A549 (cell line): ENCODE measurements around the gene PRSS27. TPM values are rescaled to one million over a fixed set of nuclear protein-coding genes. Genes with fewer than 3 reads are reported as not detected.

Source experiments
- ATAC-seq, 2 experiments: fragments of 200-7000 bp in 1 of 2; fragments of >200 bp in 1 of 2; cut with Nextera tagmentation in 1 of 2; cut with Tn5 transposase in 1 of 2; 3 replicates each; pipeline versions ENCODE4 v1.8.0 to v1.9.1; 2018 to 2020; ENCODE audit warnings: mild to moderate bottlenecking in 1 of 2, moderate library complexity in 1 of 2
- CTCF ChIA-PET: fragments of 300-600 bp; sonication (Branson Sonifier 250); formaldehyde crosslinking; extraction: SDS; loops from one replicate; lab custom pipeline; 2021; ENCODE audit warnings: antibody characterized with exemption, inconsistent platforms; lab: Yijun Ruan, JAX
- POLR2A ChIA-PET: fragments of 350-600 bp; formaldehyde crosslinking; extraction: SDS; loops from one replicate; lab custom pipeline; 2021; ENCODE audit warnings: antibody characterized with exemption, inconsistent platforms; lab: Yijun Ruan, JAX
- DNase-seq, 2 experiments: peaks; one replicate each; pipeline versions ENCODE4 v3.0.0 to v3.0.0-alpha.2; 2011 to 2016; ENCODE audit warnings: low read depth in 1 of 2, low spot score in 1 of 2
- FAIRE-seq: peaks from 2 replicates; lab custom pipeline; 2011; peaks lifted over from hg19 to GRCh38; lab: Jason Lieb, UNC
- H3K27ac ChIP-seq, 2 experiments: fragments of >200 bp; sonication (Bioruptor Twin); formaldehyde crosslinking; 3 replicates each; pipeline ENCODE4 v1.5.1; 2016 to 2017
- H3K4me1 ChIP-seq: fragments of >200 bp; sonication (Bioruptor Twin); formaldehyde crosslinking; 3 replicates; pipeline ENCODE4 v1.6.1; 2016
- H3K4me2 ChIP-seq: fragments of >200 bp; sonication (Bioruptor Twin); formaldehyde crosslinking; 3 replicates; pipeline ENCODE4 v1.6.1; 2016
- H3K4me3 ChIP-seq: fragments of >200 bp; sonication (Bioruptor Twin); formaldehyde crosslinking; 3 replicates; pipeline ENCODE4 v1.5.1; 2016
- H3K9me3 ChIP-seq: fragments of >200 bp; sonication (Bioruptor Twin); formaldehyde crosslinking; 3 replicates; pipeline ENCODE4 v1.6.1; 2016
- CBX2 ChIP-seq: fragments of 200-600 bp; sonication (generic); IDR thresholded peaks from 2 replicates; pipeline ENCODE4 v1.6.1; 2016; ENCODE audit warnings: low read depth, mild to moderate bottlenecking, borderline replicate concordance
- CHD2 ChIP-seq: fragments of 150-350 bp; IDR thresholded peaks from 2 replicates; pipeline ENCODE4 v1.6.1; 2014; ENCODE audit warnings: low read length; ENCODE audit not compliant: partially characterized antibody
- CHD4 ChIP-seq: fragments of 200-600 bp; sonication (generic); IDR thresholded peaks from 2 replicates; pipeline ENCODE4 v1.6.1; 2016; ENCODE audit warnings: antibody characterized with exemption, mild to moderate bottlenecking, borderline replicate concordance
- EHF ChIP-seq: fragments of 250-450 bp; sonication (Bioruptor Pico); IDR thresholded peaks from 2 replicates; pipeline ENCODE4 v1.5.0; 2020; ENCODE audit warnings: mild to moderate bottlenecking
- EP300 ChIP-seq, 2 experiments: fragments of >200 bp; sonication (Bioruptor Twin); formaldehyde crosslinking; IDR thresholded peaks; 2 replicates in 1 of 2; 3 replicates in 1 of 2; pipeline ENCODE4 v1.6.1; 2016 to 2017
- FOSB ChIP-seq: fragments of 250-450 bp; sonication (Bioruptor Pico); IDR thresholded peaks from 2 replicates; pipeline ENCODE4 v1.5.0; 2020; ENCODE audit warnings: mild to moderate bottlenecking, moderate library complexity
- GATA3 ChIP-seq: IDR thresholded peaks from 2 replicates; pipeline ENCODE4 v1.6.1; 2012; ENCODE audit warnings: borderline replicate concordance
- HDAC2 ChIP-seq: fragments of 200-600 bp; sonication (generic); IDR thresholded peaks from 2 replicates; pipeline ENCODE4 v1.6.1; 2016
- HOXA7 ChIP-seq: fragments of 250-450 bp; sonication (Bioruptor Pico); IDR thresholded peaks from 2 replicates; pipeline ENCODE4 v1.5.0; 2020; ENCODE audit warnings: mild to moderate bottlenecking, moderate library complexity
- HOXB5 ChIP-seq: fragments of 250-450 bp; sonication (Bioruptor Pico); IDR thresholded peaks from 2 replicates; pipeline ENCODE4 v1.5.0; 2020; ENCODE audit warnings: mild to moderate bottlenecking, moderate library complexity
- JUNB ChIP-seq: fragments of >200 bp; sonication (Bioruptor Twin); formaldehyde crosslinking; IDR thresholded peaks from 2 replicates; pipeline ENCODE4 v1.6.1; 2016
- KDM1A ChIP-seq: fragments of 200-600 bp; sonication (generic); IDR thresholded peaks from 2 replicates; pipeline ENCODE4 v1.6.1; 2016; ENCODE audit warnings: low read depth, mild to moderate bottlenecking
- KDM5A ChIP-seq: fragments of 200-600 bp; sonication (generic); IDR thresholded peaks from 2 replicates; pipeline ENCODE4 v1.6.1; 2016; ENCODE audit warnings: antibody characterized with exemption, mild to moderate bottlenecking
- MAZ ChIP-seq: fragments of 150-350 bp; IDR thresholded peaks from 2 replicates; pipeline ENCODE4 v1.6.1; 2014; ENCODE audit warnings: antibody characterized with exemption, low read depth, low read length, borderline replicate concordance
- NFE2L2 ChIP-seq: fragments of 150-350 bp; conservative IDR thresholded peaks from 2 replicates; pipeline ENCODE4 v1.6.1; 2014; ENCODE audit warnings: low read length
- POLR2A ChIP-seq: IDR thresholded peaks from 2 replicates; pipeline ENCODE4 v1.6.1; 2012; ENCODE audit warnings: mild to moderate bottlenecking, low read length
- POLR2AphosphoS2 ChIP-seq: conservative IDR thresholded peaks from 2 replicates; pipeline ENCODE4 v1.6.1; 2012; ENCODE audit warnings: low read length, improper control_type of control experiment, inconsistent platforms
- RAD21 ChIP-seq, 2 experiments: fragments of >200 bp in 1 of 2; sonication (Bioruptor Twin) in 1 of 2; formaldehyde crosslinking in 1 of 2; IDR thresholded peaks in 1 of 2; conservative IDR thresholded peaks in 1 of 2; 2 replicates in 1 of 2; 3 replicates in 1 of 2; pipeline ENCODE4 v1.6.1; 2012 to 2018; ENCODE audit warnings: inconsistent platforms in 1 of 2
- RARB ChIP-seq: fragments of 250-450 bp; sonication (Bioruptor Pico); IDR thresholded peaks from 2 replicates; pipeline ENCODE4 v1.8.0; 2021; ENCODE audit warnings: mild to moderate bottlenecking, moderate library complexity
- RFX5 ChIP-seq: fragments of 450-650 bp; IDR thresholded peaks from 2 replicates; pipeline ENCODE4 v1.7.1; 2014; ENCODE audit warnings: antibody characterized with exemption, mild to moderate bottlenecking, moderate library complexity
- RNF2 ChIP-seq: fragments of 200-600 bp; sonication (generic); IDR thresholded peaks from 2 replicates; pipeline ENCODE4 v1.6.1; 2016; ENCODE audit warnings: low read depth, mild to moderate bottlenecking, antibody characterized with exemption, moderate library complexity, borderline replicate concordance
- SMC3 ChIP-seq: fragments of >200 bp; sonication (Bioruptor Twin); formaldehyde crosslinking; IDR thresholded peaks from 3 replicates; pipeline ENCODE4 v1.6.1; 2018; ENCODE audit warnings: inconsistent platforms
- TP53 ChIP-seq: fragments of 250-450 bp; sonication (Bioruptor Pico); IDR thresholded peaks from 2 replicates; pipeline ENCODE4 v1.5.0; 2021; ENCODE audit warnings: mild to moderate bottlenecking, moderate library complexity
- ZFP36 ChIP-seq: fragments of 450-650 bp; IDR thresholded peaks from 2 replicates; pipeline ENCODE4 v1.6.1; 2014; ENCODE audit warnings: borderline replicate concordance; ENCODE audit not compliant: partially characterized antibody
- ZNF302 ChIP-seq: fragments of 250-450 bp; sonication (Bioruptor Pico); IDR thresholded peaks from 2 replicates; pipeline ENCODE4 v1.9.0; 2021; ENCODE audit warnings: inconsistent platforms, mild to moderate bottlenecking, moderate library complexity
- WGBS: methylation state at CpG from one replicate; pipeline ENCODE4 v1.1.6; 2017; ENCODE audit errors: missing lambda C conversion rate; 5-methylcytosine and 5-hydroxymethylcytosine counted together
- polyA minus RNA-seq: library from RNA; depleted of rRNA, polyadenylated mRNA; stranded (reverse); fragments of >200 nt; gene quantifications from 2 replicates; pipeline ENCODE4 v1.2.3, GENCODE V29; 2011; rRNA and poly(A)+ RNA removed
- polyA plus RNA-seq, 4 experiments: library from polyadenylated mRNA; depleted of rRNA in 3 of 4; stranded (reverse); fragments of >200 nt; fragmentation: RNase III in 1 of 4; extraction: RNeasy Plus Mini Kit Qiagen cat#74134 plus additional on column Dnase treatment in 1 of 4; gene quantifications; 2 replicates in 3 of 4; 3 replicates in 1 of 4; pipeline ENCODE4 v1.2.3, GENCODE V29; 2011 to 2017
- TF ChIP-seq, protein P1 (sequence below): fragments of 250-450 bp; sonication (Bioruptor Pico); IDR thresholded peaks from 2 replicates; pipeline ENCODE4 v1.5.0; 2020; ENCODE audit warnings: low read depth, mild to moderate bottlenecking, moderate library complexity
- TF ChIP-seq, protein P2 (sequence below): fragments of 200-600 bp; sonication (generic); IDR thresholded peaks from 2 replicates; pipeline ENCODE4 v1.6.1; 2016; ENCODE audit warnings: antibody characterized with exemption, mild to moderate bottlenecking, moderate library complexity
- TF ChIP-seq, protein P3 (sequence below): fragments of 250-450 bp; sonication (Bioruptor Pico); IDR thresholded peaks from 2 replicates; pipeline ENCODE4 v1.5.0; 2021; ENCODE audit warnings: mild to moderate bottlenecking, moderate library complexity, borderline replicate concordance

The PRSS27 gene
- polyA plus RNA-seq (2011; rRNA removed) = 1.00 and 1.1 TPM in 2 replicates
- polyA plus RNA-seq (2012; cell fraction: cytosol; rRNA removed) = 1.7 and 2.4 TPM in 2 replicates
- 3.4 and 3.5 TPM in 2 replicates for polyA plus RNA-seq (2012; cell fraction: nucleus; rRNA removed)
- 0.62 to 1.3 TPM (median 1.2 TPM) in 3 replicates for polyA plus RNA-seq (2017; fragmentation: RNase III; extraction: RNeasy Plus Mini Kit Qiagen cat#74134 plus additional on column Dnase treatment)
- polyA minus RNA-seq = 0.15 and 0.54 TPM in 2 replicates

DNA sequence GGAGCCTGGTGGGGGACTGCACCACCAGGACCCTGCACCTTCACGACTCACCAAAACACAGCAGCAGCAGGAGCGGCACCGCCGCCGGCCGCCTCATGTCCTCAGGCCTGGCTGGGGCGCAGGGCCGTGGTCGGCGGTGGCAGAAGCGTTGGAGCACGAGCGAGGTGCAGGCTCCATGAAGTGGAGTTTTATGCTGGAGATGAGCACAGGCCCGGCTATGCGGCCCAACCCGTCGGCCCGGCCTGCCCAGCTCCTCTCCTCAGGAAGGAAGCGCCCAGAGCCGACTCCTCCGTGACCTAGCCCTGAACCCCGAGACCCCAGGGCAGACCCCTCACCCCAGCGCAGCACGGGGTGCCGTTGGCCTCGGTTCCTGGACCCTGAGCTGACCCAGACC lies at the start of gene PRSS27:
PRSS27 (minus strand) TSS at position 161 of the 394 bp plus-strand sequence; CDS start at position 97, 64 bp downstream.
- H3K27ac ChIP-seq = peak within 1 kb of the TSS; percentile 94 to 99

DNA sequence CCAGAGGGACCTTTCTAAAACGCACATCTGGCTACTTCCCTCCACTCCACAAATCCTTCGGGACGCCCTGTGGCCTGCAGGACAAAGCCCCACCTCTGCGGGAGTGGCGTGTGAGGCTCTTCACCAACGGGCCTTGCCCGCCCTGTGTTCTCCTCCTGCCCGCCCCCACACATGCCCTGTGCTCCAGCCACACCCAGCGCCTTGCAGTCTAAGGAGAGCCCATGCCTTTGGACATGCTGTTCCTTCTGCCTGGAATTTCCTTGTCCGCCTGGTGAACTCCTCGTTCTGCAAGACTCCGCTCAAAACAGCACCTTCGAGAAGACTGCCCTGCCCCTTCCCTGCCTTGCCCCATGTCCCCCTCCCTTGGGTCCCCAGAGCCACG lies 49.6 kb upstream of the PRSS27 start:
- Histone ChIP-seq H3K27ac (peak overlapping the region; percentile 15 to 62; a peak in 3 of 6 replicates), H3K4me2 (peak overlapping the region; percentile 24; the same call in 1 of the 3 replicates), H3K4me3 (no peak overlapping the region), H3K4me1 (peaks cover 44% of the 10 kb centered on the region), H3K9me3 (no peaks in the 10 kb centered on the region)
- ChIA-PET CTCF (interaction anchor here (0.5 to 2.3 kb wide), 7 partner anchors 12 to 151 kb away, joined by 3 to 10 read pairs (median 4); no protein-coding TSS in a partner anchor), POLR2A (interaction anchor here (1.0 kb wide), 1 partner anchor 16 kb away, joined by 3 read pairs; no protein-coding TSS in a partner anchor)
- TF ChIP-seq RAD21 (conservative IDR thresholded peaks at IDR 0.05 in 1 of 2, IDR thresholded peaks at IDR 0.05 in 1 of 2) = no peak
- TF ChIP-seq RNF2 = no peak
- TF ChIP-seq SMC3 = no peak
- TF ChIP-seq HOXA7 = no peak
- no peak for TF ChIP-seq POLR2A
- no peak for TF ChIP-seq MAZ
- no peak for TF ChIP-seq RARB
- TF ChIP-seq, protein P1, sequence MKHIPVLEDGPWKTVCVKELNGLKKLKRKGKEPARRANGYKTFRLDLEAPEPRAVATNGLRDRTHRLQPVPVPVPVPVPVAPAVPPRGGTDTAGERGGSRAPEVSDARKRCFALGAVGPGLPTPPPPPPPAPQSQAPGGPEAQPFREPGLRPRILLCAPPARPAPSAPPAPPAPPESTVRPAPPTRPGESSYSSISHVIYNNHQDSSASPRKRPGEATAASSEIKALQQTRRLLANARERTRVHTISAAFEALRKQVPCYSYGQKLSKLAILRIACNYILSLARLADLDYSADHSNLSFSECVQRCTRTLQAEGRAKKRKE (CRISPR knock-in tag) = no peak
- no peak for TF ChIP-seq EHF (CRISPR knock-in tag)
- TF ChIP-seq CHD4 = no peak
- TF ChIP-seq GATA3 = no peak
- no peak for TF ChIP-seq CHD2
- TF ChIP-seq JUNB = no peak
- TF ChIP-seq TP53 (CRISPR knock-in tag) = no peak
- TF ChIP-seq, protein P2, sequence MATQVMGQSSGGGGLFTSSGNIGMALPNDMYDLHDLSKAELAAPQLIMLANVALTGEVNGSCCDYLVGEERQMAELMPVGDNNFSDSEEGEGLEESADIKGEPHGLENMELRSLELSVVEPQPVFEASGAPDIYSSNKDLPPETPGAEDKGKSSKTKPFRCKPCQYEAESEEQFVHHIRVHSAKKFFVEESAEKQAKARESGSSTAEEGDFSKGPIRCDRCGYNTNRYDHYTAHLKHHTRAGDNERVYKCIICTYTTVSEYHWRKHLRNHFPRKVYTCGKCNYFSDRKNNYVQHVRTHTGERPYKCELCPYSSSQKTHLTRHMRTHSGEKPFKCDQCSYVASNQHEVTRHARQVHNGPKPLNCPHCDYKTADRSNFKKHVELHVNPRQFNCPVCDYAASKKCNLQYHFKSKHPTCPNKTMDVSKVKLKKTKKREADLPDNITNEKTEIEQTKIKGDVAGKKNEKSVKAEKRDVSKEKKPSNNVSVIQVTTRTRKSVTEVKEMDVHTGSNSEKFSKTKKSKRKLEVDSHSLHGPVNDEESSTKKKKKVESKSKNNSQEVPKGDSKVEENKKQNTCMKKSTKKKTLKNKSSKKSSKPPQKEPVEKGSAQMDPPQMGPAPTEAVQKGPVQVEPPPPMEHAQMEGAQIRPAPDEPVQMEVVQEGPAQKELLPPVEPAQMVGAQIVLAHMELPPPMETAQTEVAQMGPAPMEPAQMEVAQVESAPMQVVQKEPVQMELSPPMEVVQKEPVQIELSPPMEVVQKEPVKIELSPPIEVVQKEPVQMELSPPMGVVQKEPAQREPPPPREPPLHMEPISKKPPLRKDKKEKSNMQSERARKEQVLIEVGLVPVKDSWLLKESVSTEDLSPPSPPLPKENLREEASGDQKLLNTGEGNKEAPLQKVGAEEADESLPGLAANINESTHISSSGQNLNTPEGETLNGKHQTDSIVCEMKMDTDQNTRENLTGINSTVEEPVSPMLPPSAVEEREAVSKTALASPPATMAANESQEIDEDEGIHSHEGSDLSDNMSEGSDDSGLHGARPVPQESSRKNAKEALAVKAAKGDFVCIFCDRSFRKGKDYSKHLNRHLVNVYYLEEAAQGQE = no peak
- no peak for TF ChIP-seq RFX5
- no peak for TF ChIP-seq FOSB (CRISPR knock-in tag)
- WGBS = 74% methylated on average over 14 of the region's 14 CpGs
- ATAC-seq = peak; percentile 4 to 43; a peak in 4 of 6 replicates
- DNase-seq = peak in 1 of 2 experiments; percentile 41
- FAIRE-seq = no peak

More for the DNA sequence above, at the start of gene PRSS27:
- FAIRE-seq = no peak
- Histone ChIP-seq H3K4me1 (peaks cover 28% of the 10 kb centered on the region; the same call in 2 of the 3 replicates), H3K4me3 (peak within 1 kb of the TSS; percentile 88), H3K9me3 (no peaks in the 10 kb centered on the region), H3K4me2 (peak within 1 kb of the TSS; percentile 85)
- ChIA-PET POLR2A (interaction anchor here (1.0 to 1.1 kb wide), 2 partner anchors 32 to 38 kb away, joined by 3 to 6 read pairs; partner anchors contain the start of genes KCTD5 and SRRM2), CTCF (interaction anchor here (0.6 to 0.9 kb wide), 3 partner anchors 21 to 1066 kb away, joined by 3 to 4 read pairs (median 3); no protein-coding TSS in a partner anchor)
- no peak for DNase-seq
- no peak for ATAC-seq
- no peak for TF ChIP-seq POLR2AphosphoS2
- WGBS = 93% methylated on average over 21 of the region's 26 CpGs

DNA sequence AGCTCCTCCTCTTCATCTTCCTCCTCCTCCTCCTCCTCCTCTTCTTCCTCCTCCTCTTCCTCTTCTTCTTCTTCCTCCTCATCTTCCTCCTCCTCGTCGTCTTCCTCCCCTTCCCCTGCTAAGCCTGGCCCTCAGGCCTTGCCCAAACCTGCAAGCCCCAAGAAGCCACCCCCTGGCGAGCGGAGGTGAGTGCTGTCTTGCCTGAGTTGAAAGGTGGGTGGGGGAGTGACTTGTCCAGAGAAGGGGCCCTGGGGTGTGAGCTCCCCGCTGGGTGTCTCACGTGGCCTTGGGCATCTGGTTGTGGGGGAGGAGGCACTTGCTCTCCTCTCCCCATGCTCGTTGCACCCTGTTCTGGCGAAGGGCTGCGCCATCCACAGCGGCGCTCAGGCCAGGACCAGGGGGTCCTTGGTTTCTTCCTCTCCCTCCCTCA lies 49.1 kb upstream of the PRSS27 start:
- peaks cover 44% of the 10 kb centered on the region for H3K4me1 ChIP-seq
- TF ChIP-seq, protein P3, sequence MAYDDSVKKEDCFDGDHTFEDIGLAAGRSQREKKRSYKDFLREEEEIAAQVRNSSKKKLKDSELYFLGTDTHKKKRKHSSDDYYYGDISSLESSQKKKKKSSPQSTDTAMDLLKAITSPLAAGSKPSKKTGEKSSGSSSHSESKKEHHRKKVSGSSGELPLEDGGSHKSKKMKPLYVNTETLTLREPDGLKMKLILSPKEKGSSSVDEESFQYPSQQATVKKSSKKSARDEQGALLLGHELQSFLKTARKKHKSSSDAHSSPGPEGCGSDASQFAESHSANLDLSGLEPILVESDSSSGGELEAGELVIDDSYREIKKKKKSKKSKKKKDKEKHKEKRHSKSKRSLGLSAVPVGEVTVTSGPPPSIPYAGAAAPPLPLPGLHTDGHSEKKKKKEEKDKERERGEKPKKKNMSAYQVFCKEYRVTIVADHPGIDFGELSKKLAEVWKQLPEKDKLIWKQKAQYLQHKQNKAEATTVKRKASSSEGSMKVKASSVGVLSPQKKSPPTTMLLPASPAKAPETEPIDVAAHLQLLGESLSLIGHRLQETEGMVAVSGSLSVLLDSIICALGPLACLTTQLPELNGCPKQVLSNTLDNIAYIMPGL (CRISPR knock-in tag) = no peak
- TF ChIP-seq KDM1A = no peak
- no peak for TF ChIP-seq HOXB5 (CRISPR knock-in tag)
- no peak for TF ChIP-seq HDAC2
- no peak for TF ChIP-seq POLR2AphosphoS2
- no peak for TF ChIP-seq HOXA7
- TF ChIP-seq EHF (CRISPR knock-in tag) = no peak
- no peak for TF ChIP-seq NFE2L2
- TF ChIP-seq ZFP36 = no peak
- no peak for TF ChIP-seq ZNF302 (CRISPR knock-in tag)
- no peak for TF ChIP-seq KDM5A
- no peak for TF ChIP-seq CBX2
- no peak for TF ChIP-seq EP300 (IDR thresholded peaks at IDR 0.05)
- no peak for TF ChIP-seq GATA3
- WGBS = 86% methylated on average over 11 of the region's 11 CpGs
- CTCF ChIA-PET = interaction anchor here (0.7 to 2.8 kb wide), 10 partner anchors 9 to 158 kb away, joined by 3 to 10 read pairs (median 5); partner anchors contain the start of genes PRSS41 and SRRM2
- DNase-seq (no peak), FAIRE-seq (no peak), ATAC-seq (no peak)
- H3K9me3 ChIP-seq = no peaks in the 10 kb centered on the region
- H3K27ac ChIP-seq = peak overlapping the region in 1 of 2 experiments; percentile 52; a peak in 1 of 6 replicates
- H3K4me3 ChIP-seq = no peak overlapping the region
- POLR2A ChIA-PET = interaction anchor here (1.0 to 1.2 kb wide), 2 partner anchors 9 to 17 kb away, joined by 3 to 4 read pairs; partner anchors contain the start of gene SRRM2
- no peak overlapping the region; the same call in 2 of the 3 replicates for H3K4me2 ChIP-seq
